Progenitor cell of endocrine pancreas (in vitro differentiated cells): Measurements from ENCODE around the gene PDCD10. TPM values are rescaled to one million over a fixed set of nuclear protein-coding genes. Genes with fewer than 3 reads are reported as not detected.

ENCODE experiments used
- DNase-seq: peaks from one replicate; pipeline ENCODE4 v3.0.0; 2021; ENCODE audit warnings: low spot score; ENCODE audit not compliant: unreplicated experiment
- H3K27ac Mint-ChIP-seq: 2 replicates; pipeline ENCODE4 v1.8.0; 2021; ENCODE audit warnings: mild to moderate bottlenecking, moderate library complexity, mixed read lengths
- H3K27me3 Mint-ChIP-seq: 2 replicates; pipeline ENCODE4 v1.8.0; 2021; ENCODE audit warnings: mixed read lengths
- H3K36me3 Mint-ChIP-seq: 2 replicates; pipeline ENCODE4 v1.8.0; 2022; ENCODE audit warnings: mixed read lengths; ENCODE audit not compliant: insufficient read depth
- H3K4me1 Mint-ChIP-seq: 2 replicates; pipeline ENCODE4 v1.8.0; 2021; ENCODE audit warnings: low read depth, mixed read lengths
- H3K4me3 Mint-ChIP-seq: 2 replicates; pipeline ENCODE4 v1.8.0; 2021; ENCODE audit warnings: low read depth, mild to moderate bottlenecking, moderate library complexity, mixed read lengths
- H3K9me3 Mint-ChIP-seq: 2 replicates; pipeline ENCODE4 v1.8.0; 2021; ENCODE audit warnings: low read depth, mixed read lengths
- total RNA-seq: library from RNA; stranded (reverse); gene quantifications from 2 replicates; pipeline ENCODE4 v1.2.1, GENCODE V29; 2021
- TF ChIP-seq, protein P1 (sequence below): fragments of 200-600 bp; sonication (generic); IDR thresholded peaks from one replicate; pipeline ENCODE4 v1.5.0; 2021; ENCODE audit warnings: antibody characterized with exemption, mild to moderate bottlenecking; ENCODE audit not compliant: unreplicated experiment

The PDCD10 gene
- total RNA-seq, 1 donor from 2014 or later = 45.7 TPM

- Mint-ChIP-seq H3K4me3 (no peak overlapping the region), H3K27me3 (no peaks in the 10 kb centered on the region), H3K27ac (no peak overlapping the region)
Measured at GRCh38 chr3:167773584-167773983, 38.9 kb upstream of the PDCD10 start.

GRCh38 chr3:167772992-167773391, 38.3 kb upstream of the PDCD10 start:
- DNase-seq = no peak
- H3K4me3 Mint-ChIP-seq = no peak overlapping the region
- no peaks in the 10 kb centered on the region for H3K36me3 Mint-ChIP-seq
- TF ChIP-seq, protein P1, sequence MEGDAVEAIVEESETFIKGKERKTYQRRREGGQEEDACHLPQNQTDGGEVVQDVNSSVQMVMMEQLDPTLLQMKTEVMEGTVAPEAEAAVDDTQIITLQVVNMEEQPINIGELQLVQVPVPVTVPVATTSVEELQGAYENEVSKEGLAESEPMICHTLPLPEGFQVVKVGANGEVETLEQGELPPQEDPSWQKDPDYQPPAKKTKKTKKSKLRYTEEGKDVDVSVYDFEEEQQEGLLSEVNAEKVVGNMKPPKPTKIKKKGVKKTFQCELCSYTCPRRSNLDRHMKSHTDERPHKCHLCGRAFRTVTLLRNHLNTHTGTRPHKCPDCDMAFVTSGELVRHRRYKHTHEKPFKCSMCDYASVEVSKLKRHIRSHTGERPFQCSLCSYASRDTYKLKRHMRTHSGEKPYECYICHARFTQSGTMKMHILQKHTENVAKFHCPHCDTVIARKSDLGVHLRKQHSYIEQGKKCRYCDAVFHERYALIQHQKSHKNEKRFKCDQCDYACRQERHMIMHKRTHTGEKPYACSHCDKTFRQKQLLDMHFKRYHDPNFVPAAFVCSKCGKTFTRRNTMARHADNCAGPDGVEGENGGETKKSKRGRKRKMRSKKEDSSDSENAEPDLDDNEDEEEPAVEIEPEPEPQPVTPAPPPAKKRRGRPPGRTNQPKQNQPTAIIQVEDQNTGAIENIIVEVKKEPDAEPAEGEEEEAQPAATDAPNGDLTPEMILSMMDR = no peak
- H3K9me3 Mint-ChIP-seq = peaks cover 8% of the 10 kb centered on the region
- peaks cover 1% of the 10 kb centered on the region for H3K4me1 Mint-ChIP-seq
- H3K27ac Mint-ChIP-seq = no peak overlapping the region
- no peaks in the 10 kb centered on the region for H3K27me3 Mint-ChIP-seq

More at GRCh38 chr3:167773584-167773983, 38.9 kb upstream of the PDCD10 start:
- DNase-seq = no peak
- H3K9me3 Mint-ChIP-seq = peaks cover 14% of the 10 kb centered on the region
- H3K36me3 Mint-ChIP-seq = peaks cover 3% of the 10 kb centered on the region
- TF ChIP-seq, protein P1 = no peak
- H3K4me1 Mint-ChIP-seq = peaks cover 1% of the 10 kb centered on the region

DNA sequence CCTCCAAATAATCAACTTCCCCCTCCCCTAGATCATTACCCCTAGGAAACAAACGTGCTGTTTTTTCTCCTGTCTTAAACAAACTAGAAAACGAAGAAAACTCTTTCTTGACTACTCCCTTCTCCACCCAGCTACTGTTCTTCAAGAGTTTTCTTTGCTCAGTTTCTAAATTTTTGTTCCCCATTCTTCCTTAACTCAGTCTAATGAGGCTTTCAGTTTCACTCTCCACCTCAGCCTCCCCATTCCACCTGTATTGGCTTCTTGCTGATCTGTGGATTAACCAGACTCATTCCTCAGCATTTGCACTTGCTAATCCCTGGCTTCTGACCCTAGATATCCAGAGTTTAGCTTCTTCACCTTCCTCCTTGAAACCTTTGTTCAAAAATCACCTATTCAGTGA, 27.6 kb upstream of the PDCD10 start:
- TF ChIP-seq, protein P1 = no peak
- Mint-ChIP-seq H3K4me1 (peaks cover 13% of the 10 kb centered on the region), H3K9me3 (peaks cover 25% of the 10 kb centered on the region), H3K36me3 (peaks cover 13% of the 10 kb centered on the region), H3K4me3 (no peak overlapping the region), H3K27ac (no peak overlapping the region), H3K27me3 (no peaks in the 10 kb centered on the region)
- no peak for DNase-seq

GRCh38 chr3:167761302-167761701, 26.6 kb upstream of the PDCD10 start:
- Mint-ChIP-seq H3K36me3 (peaks cover 12% of the 10 kb centered on the region), H3K4me3 (no peak overlapping the region), H3K9me3 (peaks cover 24% of the 10 kb centered on the region), H3K27me3 (no peaks in the 10 kb centered on the region), H3K27ac (no peak overlapping the region), H3K4me1 (peaks cover 13% of the 10 kb centered on the region)
- TF ChIP-seq, protein P1 = no peak
- DNase-seq = no peak

DNA sequence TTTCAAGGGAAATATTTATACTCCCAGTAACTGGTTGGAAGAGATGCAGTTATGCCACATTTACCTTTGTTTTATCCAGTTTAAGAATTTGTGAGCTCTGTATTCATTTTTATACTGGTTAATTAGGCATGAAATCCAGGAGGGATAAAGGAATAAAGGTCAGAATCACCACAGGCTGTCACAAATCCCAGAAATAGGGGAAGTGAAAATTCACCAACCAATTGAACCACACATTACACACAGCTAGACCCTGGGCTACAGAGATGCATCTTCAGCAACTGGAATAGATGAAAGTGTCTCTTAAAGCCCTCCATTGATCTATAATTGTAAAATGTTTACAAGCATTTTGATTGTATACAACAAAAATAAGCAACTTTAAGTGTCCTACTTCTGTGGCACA, 19.4 kb upstream of the PDCD10 start:
- peaks cover 4% of the 10 kb centered on the region for H3K36me3 Mint-ChIP-seq
- DNase-seq = no peak
- peaks cover 19% of the 10 kb centered on the region for H3K9me3 Mint-ChIP-seq

More for the DNA sequence above, 19.4 kb upstream of the PDCD10 start:
- Mint-ChIP-seq H3K4me3 (no peak overlapping the region), H3K27ac (no peak overlapping the region), H3K27me3 (no peaks in the 10 kb centered on the region), H3K4me1 (peaks cover 5% of the 10 kb centered on the region)
- TF ChIP-seq, protein P1 = no peak
